Neuronal stem cell (in vitro differentiated cells): ENCODE data around the gene SCGN.

Experiments used
- DNase-seq: peaks from one replicate; pipeline ENCODE4 v3.0.0-alpha.2; 2013; ENCODE audit warnings: low spot score
- H2AFZ ChIP-seq: one replicate; pipeline ENCODE4 v1.6.1; 2013; ENCODE audit warnings: mild to moderate bottlenecking, low read length, inconsistent platforms
- H2AK5ac ChIP-seq: 2 replicates; pipeline ENCODE4 v1.6.1; 2013; ENCODE audit warnings: low read depth, mild to moderate bottlenecking, inconsistent platforms, low read length, moderate library complexity, mixed read lengths
- H2BK120ac ChIP-seq: 2 replicates; pipeline ENCODE4 v1.6.1; 2013; ENCODE audit warnings: low read depth, mild to moderate bottlenecking, inconsistent platforms, low read length, moderate library complexity, mixed read lengths
- H2BK12ac ChIP-seq: one replicate; pipeline ENCODE4 v1.6.1; 2013; ENCODE audit warnings: low read length, inconsistent platforms
- H2BK15ac ChIP-seq: 2 replicates; pipeline ENCODE4 v1.6.1; 2013; ENCODE audit warnings: mild to moderate bottlenecking, low read length, inconsistent platforms, mixed read lengths
- H2BK5ac ChIP-seq: one replicate; pipeline ENCODE4 v1.6.1; 2013; ENCODE audit warnings: inconsistent platforms, mild to moderate bottlenecking, low read length, moderate library complexity
- H3K14ac ChIP-seq: one replicate; pipeline ENCODE4 v1.6.1; 2013; ENCODE audit warnings: low read length, inconsistent platforms
- H3K18ac ChIP-seq: 2 replicates; pipeline ENCODE4 v1.6.1; 2013; ENCODE audit warnings: low read length, inconsistent platforms
- H3K23ac ChIP-seq: 2 replicates; pipeline ENCODE4 v1.6.1; 2013; ENCODE audit warnings: low read depth, mild to moderate bottlenecking, mixed read lengths, low read length, inconsistent platforms; ENCODE audit not compliant: poor library complexity
- H3K27ac ChIP-seq: replicated peaks from 3 replicates; pipeline ENCODE4 v1.5.1; 2013; ENCODE audit warnings: low read length, inconsistent platforms
- H3K27me3 ChIP-seq, 3 experiments: 2 replicates each; pipeline ENCODE4 v1.6.1; 2013; ENCODE audit warnings: low read length in 3 of 3, mild to moderate bottlenecking in 2 of 3, inconsistent platforms in 1 of 3, low read depth in 1 of 3, mixed read lengths in 1 of 3, moderate library complexity in 1 of 3; ENCODE audit not compliant: control insufficient read depth in 3 of 3, insufficient read depth in 3 of 3
- H3K36me3 ChIP-seq, 2 donors: replicated peaks in 1 of 2; 2 replicates each; pipeline ENCODE4 v1.6.1; 2013; ENCODE audit warnings: low read length in 2 of 2; ENCODE audit not compliant: control insufficient read depth in 2 of 2, insufficient read depth in 2 of 2
- H3K4ac ChIP-seq: 2 replicates; pipeline ENCODE4 v1.6.1; 2013; ENCODE audit warnings: inconsistent platforms, mild to moderate bottlenecking, low read length, moderate library complexity
- H3K4me1 ChIP-seq, 2 donors: 1 replicate in 1 of 2; 2 replicates in 1 of 2; pipeline ENCODE4 v1.6.1; 2013; ENCODE audit warnings: low read length in 2 of 2, low read depth in 1 of 2; ENCODE audit not compliant: control insufficient read depth in 2 of 2, insufficient read depth in 1 of 2
- H3K4me2 ChIP-seq: one replicate; pipeline ENCODE4 v1.6.1; 2013; ENCODE audit warnings: mild to moderate bottlenecking, low read length, inconsistent platforms; ENCODE audit not compliant: insufficient read depth, poor library complexity, severe bottlenecking
- H3K4me3 ChIP-seq, 2 donors: 2 replicates each; pipeline ENCODE4 v1.5.1; 2013; ENCODE audit warnings: low read length in 2 of 2, mild to moderate bottlenecking in 2 of 2, inconsistent platforms in 1 of 2, moderate library complexity in 1 of 2
- H3K79me1 ChIP-seq: one replicate; pipeline ENCODE4 v1.6.1; 2013; ENCODE audit warnings: low read depth, mild to moderate bottlenecking, inconsistent platforms, low read length, moderate library complexity
- H3K9ac ChIP-seq: one replicate; pipeline ENCODE4 v1.6.1; 2013; ENCODE audit warnings: mild to moderate bottlenecking, low read depth, low read length, inconsistent platforms; ENCODE audit not compliant: poor library complexity
- H3K9me3 ChIP-seq, 2 donors: replicated peaks in 1 of 2; 2 replicates each; pipeline versions ENCODE3 to v1.6.1; 2013; ENCODE audit warnings: low read length in 2 of 2, mild to moderate bottlenecking in 2 of 2, inconsistent platforms in 1 of 2, low read depth in 1 of 2, mixed read lengths in 1 of 2, moderate library complexity in 1 of 2; ENCODE audit not compliant: control insufficient read depth in 2 of 2, insufficient read depth in 1 of 2
- H4K8ac ChIP-seq: one replicate; pipeline ENCODE4 v1.6.1; 2013; ENCODE audit warnings: low read depth, mild to moderate bottlenecking, inconsistent platforms, low read length, moderate library complexity
- H4K91ac ChIP-seq: one replicate; pipeline ENCODE4 v1.6.1; 2013; ENCODE audit warnings: low read length, low read depth, mild to moderate bottlenecking, inconsistent platforms; ENCODE audit not compliant: poor library complexity
- WGBS, 2 donors: extraction: QIAGEN DNeasy Blood & Tissue Kit; methylation state at CpG; one replicate each; pipeline ENCODE4 v1.1.7; 2013; ENCODE audit warnings: missing lambda C conversion rate in 2 of 2, mixed read lengths in 1 of 2; ENCODE audit not compliant: insufficient read length in 2 of 2, insufficient replicate concordance in 1 of 2; ENCODE audit errors: extremely low coverage in 2 of 2; 5-methylcytosine and 5-hydroxymethylcytosine counted together

Gene SCGN

GRCh38 chr6:25692472-25692871 is 40.5 kb downstream of the SCGN start:
- Histone ChIP-seq H3K79me1 (no peaks in the 10 kb centered on the region), H3K36me3 (no peaks in the 10 kb centered on the region), H3K4me3 (no peak overlapping the region), H3K4ac (no peak overlapping the region), H4K8ac (no peak overlapping the region), H2BK120ac (no peak overlapping the region), H3K9me3 (no peaks in the 10 kb centered on the region), H4K91ac (no peak overlapping the region), H3K4me1 (peaks cover 0 to 6% of the 10 kb centered on the region in 2 donors), H2BK15ac (no peak overlapping the region), H3K14ac (no peak overlapping the region), H3K9ac (no peak overlapping the region), H3K27ac (peak overlapping the region; percentile 56), H3K4me2 (no peak overlapping the region), H3K18ac (peak overlapping the region; percentile 23), H2BK5ac (no peak overlapping the region), H2AK5ac (no peak overlapping the region), H2BK12ac (no peak overlapping the region), H3K27me3 (peaks cover 0 to 8% (median 0%) of the 10 kb centered on the region in 3 experiments), H2AFZ (no peak overlapping the region), H3K23ac (no peak overlapping the region)
- DNase-seq = peak; percentile 12
- WGBS, 2 donors = no CpG with 5 or more reads among the region's 3 CpGs

- no CpG with 5 or more reads among the region's 4 CpGs for WGBS, 2 donors
- H3K27ac ChIP-seq = no peak overlapping the region
- H2AK5ac ChIP-seq = no peak overlapping the region
These were observed 42.4 kb downstream of the SCGN start for GRCh38 chr6:25694366-25694765.

DNA sequence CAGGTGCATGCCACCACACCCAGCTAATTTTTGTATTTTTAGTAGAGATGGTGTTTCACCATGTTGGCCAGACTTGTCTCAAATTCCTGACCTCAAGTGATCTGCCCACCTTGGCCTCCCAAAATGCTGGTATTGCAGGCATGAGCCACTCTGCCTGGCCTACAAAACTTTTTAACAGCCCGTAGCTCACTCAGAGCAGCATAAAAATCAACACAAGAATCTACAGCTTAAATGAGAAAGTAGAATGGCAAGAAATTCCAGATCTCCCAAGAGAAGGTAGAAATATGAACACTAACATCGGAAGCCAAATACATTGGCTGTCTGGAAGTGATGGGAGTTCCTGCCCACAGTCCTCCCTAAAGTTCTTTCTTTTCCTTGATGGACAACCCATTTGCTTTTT is 43.7 kb downstream of the SCGN start:
- Histone ChIP-seq H3K4ac (no peak overlapping the region), H3K14ac (no peak overlapping the region), H2AFZ (no peak overlapping the region), H3K27me3 (peaks cover 0 to 8% (median 0%) of the 10 kb centered on the region in 3 experiments), H3K4me2 (no peak overlapping the region), H3K9ac (no peak overlapping the region), H3K23ac (no peak overlapping the region), H3K4me3 (no peak overlapping the region), H4K8ac (no peak overlapping the region), H3K79me1 (no peaks in the 10 kb centered on the region), H3K9me3 (no peaks in the 10 kb centered on the region), H3K27ac (no peak overlapping the region), H3K4me1 (peaks cover 0 to 6% of the 10 kb centered on the region in 2 donors), H2BK12ac (no peak overlapping the region), H2BK15ac (no peak overlapping the region), H4K91ac (no peak overlapping the region), H3K18ac (no peak overlapping the region), H3K36me3 (no peaks in the 10 kb centered on the region), H2AK5ac (no peak overlapping the region), H2BK5ac (no peak overlapping the region), H2BK120ac (no peak overlapping the region)
- WGBS, 2 donors = no CpG with 5 or more reads among the region's 2 CpGs
- DNase-seq = no peak

More at GRCh38 chr6:25694366-25694765, 42.4 kb downstream of the SCGN start:
- Histone ChIP-seq H3K23ac (no peak overlapping the region), H4K91ac (no peak overlapping the region), H3K9ac (no peak overlapping the region), H3K18ac (no peak overlapping the region), H3K4ac (no peak overlapping the region), H3K9me3 (no peaks in the 10 kb centered on the region), H2BK15ac (no peak overlapping the region), H3K14ac (no peak overlapping the region), H2BK120ac (no peak overlapping the region), H3K4me3 (no peak overlapping the region), H3K4me2 (no peak overlapping the region), H3K27me3 (peaks cover 0 to 8% (median 0%) of the 10 kb centered on the region in 3 experiments), H4K8ac (no peak overlapping the region), H3K79me1 (no peaks in the 10 kb centered on the region), H2BK5ac (no peak overlapping the region), H2AFZ (no peak overlapping the region), H3K36me3 (no peaks in the 10 kb centered on the region), H3K4me1 (peaks cover 0 to 6% of the 10 kb centered on the region in 2 donors), H2BK12ac (no peak overlapping the region)
- no peak for DNase-seq

DNA sequence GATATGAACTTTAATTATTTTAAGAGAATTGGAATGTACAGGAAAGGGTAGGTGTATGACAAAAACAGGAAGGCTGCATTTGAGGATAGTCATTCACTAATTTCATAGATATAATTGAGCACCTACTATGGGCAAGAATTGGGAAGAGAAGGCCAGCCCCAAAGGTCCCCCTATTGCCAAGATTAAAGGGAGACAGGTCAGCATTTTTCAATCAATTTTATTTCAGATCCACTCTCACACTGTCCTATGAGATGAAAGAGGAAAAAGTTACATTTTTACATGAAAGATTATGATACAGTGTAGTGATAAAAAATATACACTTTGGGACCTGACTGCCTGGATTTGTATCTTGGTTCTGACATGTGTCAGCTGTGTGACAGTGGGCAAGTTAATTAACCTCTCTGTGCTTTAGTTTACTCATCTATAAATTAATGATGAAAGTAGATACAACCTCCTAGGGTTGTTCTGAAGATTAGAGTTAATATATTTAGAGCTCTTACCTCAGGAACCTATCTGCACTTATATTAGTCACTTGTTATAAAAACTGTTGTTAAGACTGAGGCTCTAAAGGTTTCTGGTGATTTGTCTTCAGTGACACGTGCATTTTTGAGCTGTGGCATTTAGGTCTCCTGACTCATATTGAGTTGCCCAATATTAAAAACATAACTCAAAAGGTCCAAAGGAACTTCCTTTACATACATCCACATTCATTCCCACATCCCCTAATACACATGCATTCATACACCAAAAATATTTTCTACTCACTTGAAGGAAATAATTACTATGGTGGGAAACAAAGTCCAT is 45.7 kb downstream of the SCGN start:
- H3K9ac ChIP-seq = no peak overlapping the region
- H3K4ac ChIP-seq = no peak overlapping the region
- no peak overlapping the region for H2AFZ ChIP-seq
- no CpG with 5 or more reads among the region's 1 CpG for WGBS, 2 donors
- H4K8ac ChIP-seq = no peak overlapping the region
- no peak overlapping the region for H2BK120ac ChIP-seq
- no peak overlapping the region for H3K23ac ChIP-seq
- H3K36me3 ChIP-seq = no peaks in the 10 kb centered on the region
- H2AK5ac ChIP-seq = no peak overlapping the region
- H2BK12ac ChIP-seq = no peak overlapping the region
- H2BK5ac ChIP-seq = no peak overlapping the region
- no peaks in the 10 kb centered on the region for H3K79me1 ChIP-seq
- no peak overlapping the region for H3K27ac ChIP-seq
- no peak overlapping the region for H3K18ac ChIP-seq
- no peak overlapping the region for H4K91ac ChIP-seq
- H3K4me3 ChIP-seq = no peak overlapping the region
- H3K4me1 ChIP-seq = no peaks in the 10 kb centered on the region
- no peak overlapping the region for H3K14ac ChIP-seq
- no peak overlapping the region for H3K4me2 ChIP-seq
- H3K27me3 ChIP-seq = peaks cover 0 to 3% (median 0%) of the 10 kb centered on the region in 3 experiments
- no peaks in the 10 kb centered on the region for H3K9me3 ChIP-seq
- H2BK15ac ChIP-seq = no peak overlapping the region
- DNase-seq = no peak
